Astrocyte (in vitro differentiated cells and primary cell): ENCODE results near the gene STARD8. TPM values are rescaled to one million over a fixed set of nuclear protein-coding genes. Genes with fewer than 3 reads are reported as not detected.

ENCODE experiments used
- DNase-seq: peaks from one replicate; pipeline ENCODE4 v3.0.0-alpha.2; 2010; ENCODE audit warnings: low read depth
- FAIRE-seq: peaks from 2 replicates; lab custom pipeline; 2011; peaks lifted over from hg19 to GRCh38; lab: Jason Lieb, UNC
- H2AFZ ChIP-seq: 2 replicates; pipeline ENCODE4 v1.6.0; 2012; ENCODE audit warnings: low read depth, low read length, inconsistent platforms
- H3K27ac ChIP-seq: 2 replicates; pipeline ENCODE4 v1.5.1; 2011; ENCODE audit warnings: low read depth, low read length, inconsistent platforms
- H3K27me3 ChIP-seq: 2 replicates; pipeline ENCODE4 v1.6.0; 2011; ENCODE audit warnings: low read length, inconsistent platforms; ENCODE audit not compliant: insufficient read depth
- H3K36me3 ChIP-seq: 2 replicates; pipeline ENCODE4 v1.5.1; 2011; ENCODE audit warnings: low read length, inconsistent platforms; ENCODE audit not compliant: insufficient read depth
- H3K4me1 ChIP-seq: 2 replicates; pipeline ENCODE4 v1.5.1; 2011; ENCODE audit warnings: low read length, inconsistent platforms; ENCODE audit not compliant: insufficient read depth
- H3K4me2 ChIP-seq: 2 replicates; pipeline ENCODE4 v1.6.0; 2012; ENCODE audit warnings: low read length, inconsistent platforms
- H3K4me3 ChIP-seq: 2 replicates; pipeline ENCODE4 v1.5.1; 2011; ENCODE audit warnings: low read depth, mild to moderate bottlenecking, low read length, inconsistent platforms; ENCODE audit not compliant: insufficient read depth
- H3K79me2 ChIP-seq: 2 replicates; pipeline ENCODE4 v1.6.0; 2012; ENCODE audit warnings: mild to moderate bottlenecking, low read length, inconsistent platforms; ENCODE audit not compliant: insufficient read depth
- H3K9ac ChIP-seq: 2 replicates; pipeline ENCODE4 v1.6.0; 2012; ENCODE audit warnings: mild to moderate bottlenecking, low read length, inconsistent platforms
- H3K9me3 ChIP-seq: 2 replicates; pipeline ENCODE4 v1.5.1; 2012; ENCODE audit warnings: low read depth, mild to moderate bottlenecking, low read length, inconsistent platforms; ENCODE audit not compliant: insufficient read depth
- H4K20me1 ChIP-seq: 2 replicates; pipeline ENCODE4 v1.6.0; 2012; ENCODE audit warnings: low read length, inconsistent platforms; ENCODE audit not compliant: insufficient read depth
- H3K27ac Mint-ChIP-seq: one replicate; pipeline ENCODE4 v1.8.0; 2021; ENCODE audit warnings: mild to moderate bottlenecking, mixed read lengths; ENCODE audit not compliant: unreplicated experiment
- H3K27me3 Mint-ChIP-seq: one replicate; pipeline ENCODE4 v1.8.0; 2021; ENCODE audit warnings: low read depth, mixed read lengths; ENCODE audit not compliant: unreplicated experiment
- H3K36me3 Mint-ChIP-seq: one replicate; pipeline ENCODE4 v1.8.0; 2021; ENCODE audit warnings: low read depth, mixed read lengths; ENCODE audit not compliant: unreplicated experiment
- H3K4me1 Mint-ChIP-seq: one replicate; pipeline ENCODE4 v1.8.0; 2021; ENCODE audit warnings: low read depth, mixed read lengths; ENCODE audit not compliant: unreplicated experiment
- H3K4me3 Mint-ChIP-seq: one replicate; pipeline ENCODE4 v1.8.0; 2021; ENCODE audit warnings: mild to moderate bottlenecking, moderate library complexity, mixed read lengths; ENCODE audit not compliant: unreplicated experiment
- H3K9me3 Mint-ChIP-seq: one replicate; pipeline ENCODE4 v1.8.0; 2021; ENCODE audit warnings: mild to moderate bottlenecking, mixed read lengths; ENCODE audit not compliant: unreplicated experiment
- CTCF ChIP-seq: IDR thresholded peaks from 2 replicates; pipeline ENCODE4 v1.5.1; 2011; ENCODE audit warnings: low read depth, mild to moderate bottlenecking, inconsistent platforms, low read length, moderate library complexity; ENCODE audit not compliant: insufficient read depth
- EZH2 ChIP-seq: IDR thresholded peaks from 2 replicates; pipeline ENCODE4 v1.6.1; 2012; ENCODE audit warnings: mild to moderate bottlenecking, low read length, inconsistent platforms; ENCODE audit not compliant: insufficient read depth
- total RNA-seq: library from RNA; stranded (reverse); gene quantifications from 2 replicates; pipeline ENCODE4 v1.2.1, GENCODE V29; 2021

The STARD8 gene
- total RNA-seq, 1 donor from 2014 or later: 1.3 TPM

- no peaks in the 10 kb centered on the region for H4K20me1 ChIP-seq
- Mint-ChIP-seq H3K27me3 (peaks cover 5% of the 10 kb centered on the region), H3K9me3 (no peaks in the 10 kb centered on the region), H3K27ac (no peak overlapping the region), H3K4me1 (no peaks in the 10 kb centered on the region), H3K36me3 (no peaks in the 10 kb centered on the region), H3K4me3 (no peak overlapping the region)
- H3K9me3 ChIP-seq: no peaks in the 10 kb centered on the region
- no peaks in the 10 kb centered on the region for H3K27me3 ChIP-seq
- H3K79me2 ChIP-seq: no peaks in the 10 kb centered on the region
- FAIRE-seq (peak; percentile 54), DNase-seq (no peak)
- no peak for TF ChIP-seq EZH2
- TF ChIP-seq CTCF: no peak
- no peak overlapping the region for H3K4me2 ChIP-seq
- no peak overlapping the region for H3K4me3 ChIP-seq
- H3K9ac ChIP-seq: no peak overlapping the region
- no peak overlapping the region for H2AFZ ChIP-seq
- no peaks in the 10 kb centered on the region for H3K4me1 ChIP-seq
- no peak overlapping the region for H3K27ac ChIP-seq
- no peaks in the 10 kb centered on the region for H3K36me3 ChIP-seq
These were observed 15.0 kb upstream of the STARD8 start for GRCh38 chrX:68632491-68632890.

GRCh38 chrX:68633981-68634380 is 13.5 kb upstream of the STARD8 start:
- Mint-ChIP-seq H3K4me1 (no peaks in the 10 kb centered on the region), H3K4me3 (no peak overlapping the region), H3K9me3 (no peaks in the 10 kb centered on the region), H3K27me3 (peaks cover 5% of the 10 kb centered on the region), H3K27ac (no peak overlapping the region), H3K36me3 (no peaks in the 10 kb centered on the region)
- DNase-seq: no peak
- FAIRE-seq: peak; percentile 92
- Histone ChIP-seq H4K20me1 (no peaks in the 10 kb centered on the region), H3K9ac (no peak overlapping the region), H3K27me3 (no peaks in the 10 kb centered on the region), H3K4me1 (no peaks in the 10 kb centered on the region), H3K9me3 (no peaks in the 10 kb centered on the region), H3K79me2 (no peaks in the 10 kb centered on the region), H3K4me2 (no peak overlapping the region), H3K36me3 (no peaks in the 10 kb centered on the region), H2AFZ (no peak overlapping the region), H3K4me3 (no peak overlapping the region), H3K27ac (no peak overlapping the region)
- TF ChIP-seq CTCF: no peak
- TF ChIP-seq EZH2: no peak

- Histone ChIP-seq H3K9ac (no peak overlapping the region), H3K4me1 (no peaks in the 10 kb centered on the region), H2AFZ (no peak overlapping the region), H3K4me3 (no peak overlapping the region), H3K27ac (no peak overlapping the region), H3K9me3 (no peaks in the 10 kb centered on the region), H3K79me2 (no peaks in the 10 kb centered on the region), H3K4me2 (no peak overlapping the region), H3K27me3 (no peaks in the 10 kb centered on the region), H4K20me1 (no peaks in the 10 kb centered on the region), H3K36me3 (no peaks in the 10 kb centered on the region)
- no peak overlapping the region for H3K4me3 Mint-ChIP-seq
- peaks cover 5% of the 10 kb centered on the region for H3K27me3 Mint-ChIP-seq
- H3K27ac Mint-ChIP-seq: no peak overlapping the region
- TF ChIP-seq EZH2 (no peak), CTCF (no peak)
- DNase-seq: no peak
- H3K9me3 Mint-ChIP-seq: no peaks in the 10 kb centered on the region
- no peaks in the 10 kb centered on the region for H3K4me1 Mint-ChIP-seq
- no peaks in the 10 kb centered on the region for H3K36me3 Mint-ChIP-seq
- peak; percentile 96 for FAIRE-seq
These were observed 12.7 kb upstream of the STARD8 start for GRCh38 chrX:68634649-68635227.
